Measurements from ENCODE around the gene FTH1.

FTH1 gene

DNA sequence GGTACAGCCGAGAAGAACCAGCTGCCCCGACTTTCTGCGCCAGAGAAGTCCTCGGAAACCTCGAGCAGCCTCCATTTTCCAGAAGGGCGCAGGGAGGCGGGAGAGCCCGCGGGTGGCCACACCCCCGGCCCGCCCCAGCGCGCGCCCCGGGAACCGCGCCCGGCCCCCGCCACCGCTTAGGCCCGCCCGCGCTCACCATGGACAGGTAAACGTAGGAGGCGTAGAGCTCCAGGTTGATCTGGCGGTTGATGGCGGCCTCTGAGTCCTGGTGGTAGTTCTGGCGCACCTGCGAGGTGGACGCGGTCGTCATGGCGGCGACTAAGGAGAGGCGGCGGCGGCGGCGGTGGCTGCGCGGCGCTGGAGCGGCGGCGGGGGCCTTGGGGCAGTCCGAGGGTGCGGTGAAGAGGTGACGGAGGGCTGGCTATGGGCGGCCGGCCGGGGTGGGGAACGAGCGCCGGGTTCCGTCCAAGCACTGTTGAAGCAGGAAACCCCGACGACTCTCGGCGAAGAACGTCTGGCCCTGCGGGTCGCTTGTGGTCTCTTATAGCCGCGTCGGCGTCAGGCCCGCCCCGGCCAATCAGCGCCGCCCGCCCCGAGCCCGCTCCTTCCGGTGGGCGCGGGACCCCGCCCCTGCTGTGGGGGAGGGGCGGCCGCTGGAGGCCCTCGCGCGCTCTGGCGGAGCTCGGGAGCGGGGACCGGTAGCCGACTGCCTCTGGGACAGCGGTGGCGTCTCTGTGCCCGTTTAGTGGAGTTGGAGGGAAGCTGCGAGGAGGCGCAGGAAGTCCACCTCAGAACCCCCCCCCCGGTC lies at the start of gene FTH1:
FTH1 (minus strand) TSS at position 519 of the 808 bp plus-strand sequence; CDS start at position 310, 209 bp downstream.
- H3K4me3 ChIP-seq (ENCODE audit: insufficient read length, low read depth), result peak within 1 kb of the TSS; percentile 92
- peak; percentile 82 for DNase-seq (ENCODE audit: low read depth, low spot score)
- no peak for TF ChIP-seq SUZ12 (IDR thresholded peaks at IDR 0.05; ENCODE audit: extremely low read depth, insufficient read depth, insufficient read length)
- no peak for TF ChIP-seq ZNF274 (IDR thresholded peaks at IDR 0.05; ENCODE audit: low read depth, low read length)
- no peak for TF ChIP-seq YY1 (IDR thresholded peaks at IDR 0.05; ENCODE audit: insufficient read depth, insufficient read length)
- no peaks in the 10 kb centered on the region for H3K27me3 ChIP-seq (ENCODE audit: insufficient read depth, insufficient read length)
- H3K36me3 ChIP-seq (ENCODE audit: insufficient read depth, insufficient read length, low read length), result peaks cover 42% of the 10 kb centered on the region
- peak within 1 kb of the TSS; percentile 97 for H3K9ac ChIP-seq (ENCODE audit: insufficient read length, low read depth)
- peaks cover 12% of the 10 kb centered on the region for H3K4me1 ChIP-seq (ENCODE audit: insufficient read depth, insufficient read length)
- no peaks in the 10 kb centered on the region for H3K9me3 ChIP-seq (ENCODE audit: insufficient read depth, low read length)

DNA sequence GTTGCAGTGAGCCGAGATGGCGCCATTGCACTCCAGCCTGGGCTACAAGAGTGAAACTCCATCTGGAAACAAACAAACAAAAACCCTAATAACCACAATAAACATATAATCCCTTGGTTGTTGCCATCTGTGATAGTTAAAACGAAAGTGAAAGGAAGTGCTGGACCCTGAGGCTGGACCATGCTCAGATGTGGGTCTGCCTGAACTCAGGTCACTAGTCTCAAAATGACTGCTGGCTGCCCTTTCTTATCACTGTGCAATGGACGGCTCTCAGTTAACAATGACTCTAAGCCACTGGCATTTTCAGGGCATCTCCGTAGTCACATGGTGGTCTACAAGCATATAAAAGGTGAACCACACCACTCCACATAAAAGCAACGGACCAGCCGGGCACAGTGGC lies 48.2 kb upstream of the FTH1 start:
- H3K9me3 ChIP-seq (ENCODE audit: insufficient read depth, low read length), result peaks cover 7% of the 10 kb centered on the region
- H3K36me3 ChIP-seq (ENCODE audit: insufficient read depth, insufficient read length, low read length), result no peaks in the 10 kb centered on the region
- H3K4me1 ChIP-seq (ENCODE audit: insufficient read depth, insufficient read length), result peaks cover 5% of the 10 kb centered on the region
- H3K9ac ChIP-seq (ENCODE audit: insufficient read length, low read depth), result no peak overlapping the region
- DNase-seq (ENCODE audit: low read depth, low spot score), result no peak
- H3K4me3 ChIP-seq (ENCODE audit: insufficient read length, low read depth), result no peak overlapping the region
- TF ChIP-seq ZNF274 (IDR thresholded peaks at IDR 0.05; ENCODE audit: low read depth, low read length) (no peak), YY1 (IDR thresholded peaks at IDR 0.05; ENCODE audit: insufficient read depth, insufficient read length) (no peak), SUZ12 (IDR thresholded peaks at IDR 0.05; ENCODE audit: extremely low read depth, insufficient read depth, insufficient read length) (no peak)
- H3K27me3 ChIP-seq (ENCODE audit: insufficient read depth, insufficient read length), result no peaks in the 10 kb centered on the region

DNA sequence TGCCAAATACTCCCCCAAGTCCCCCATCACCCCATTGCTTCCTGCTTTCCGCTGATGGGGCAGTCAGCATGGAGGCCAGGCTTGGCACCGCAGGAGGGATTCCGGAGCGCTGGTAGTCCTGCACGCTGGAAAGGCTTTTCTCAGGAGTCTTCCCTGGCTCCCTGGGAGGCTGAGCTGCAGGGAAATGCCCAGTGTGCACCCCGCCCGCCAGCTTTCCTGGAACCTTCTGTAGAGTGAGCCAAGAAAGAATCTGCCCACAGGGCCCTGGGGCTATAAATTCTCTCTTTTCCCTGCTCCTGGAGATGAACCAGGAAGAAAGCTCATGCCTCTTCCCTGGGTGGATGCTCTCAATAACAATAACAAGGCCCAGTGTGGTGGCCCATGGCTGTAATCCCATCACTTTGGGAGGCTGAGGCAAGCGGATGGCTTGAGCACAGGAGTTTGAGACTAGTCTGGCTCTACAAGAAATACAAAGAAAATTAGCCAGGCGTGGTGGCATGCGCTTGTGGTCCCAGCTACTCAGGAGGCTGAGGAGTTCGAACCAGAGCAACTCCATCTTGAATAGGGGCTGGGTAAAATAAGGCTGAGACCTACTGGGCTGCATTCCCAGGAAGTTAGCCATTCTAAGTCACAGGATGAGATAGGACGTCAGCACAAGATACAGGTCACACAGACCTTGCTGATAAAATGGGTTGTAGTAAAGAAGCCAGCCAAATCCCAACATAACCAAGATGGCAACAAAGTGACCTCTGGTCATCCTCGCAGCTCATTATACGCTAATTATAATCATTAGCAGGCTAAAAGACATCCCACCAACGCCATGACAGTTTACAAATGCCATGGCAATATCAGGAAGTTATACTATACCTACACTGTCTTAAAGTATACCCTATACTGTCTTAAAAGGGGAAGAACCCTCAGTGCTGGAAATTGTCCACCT lies 46.4 kb upstream of the FTH1 start:
- peaks cover 5% of the 10 kb centered on the region for H3K4me1 ChIP-seq (ENCODE audit: insufficient read depth, insufficient read length)
- DNase-seq (ENCODE audit: low read depth, low spot score), result peak; percentile 38
- H3K9ac ChIP-seq (ENCODE audit: insufficient read length, low read depth), result no peak overlapping the region
- H3K4me3 ChIP-seq (ENCODE audit: insufficient read length, low read depth), result no peak overlapping the region
- H3K9me3 ChIP-seq (ENCODE audit: insufficient read depth, low read length), result peaks cover 5% of the 10 kb centered on the region; the same call in 1 of the 2 replicates
- no peaks in the 10 kb centered on the region for H3K27me3 ChIP-seq (ENCODE audit: insufficient read depth, insufficient read length)
- H3K36me3 ChIP-seq (ENCODE audit: insufficient read depth, insufficient read length, low read length), result no peaks in the 10 kb centered on the region
- TF ChIP-seq SUZ12 (IDR thresholded peaks at IDR 0.05; ENCODE audit: extremely low read depth, insufficient read depth, insufficient read length) (no peak), YY1 (IDR thresholded peaks at IDR 0.05; ENCODE audit: insufficient read depth, insufficient read length) (no peak), ZNF274 (IDR thresholded peaks at IDR 0.05; ENCODE audit: low read depth, low read length) (no peak)

DNA sequence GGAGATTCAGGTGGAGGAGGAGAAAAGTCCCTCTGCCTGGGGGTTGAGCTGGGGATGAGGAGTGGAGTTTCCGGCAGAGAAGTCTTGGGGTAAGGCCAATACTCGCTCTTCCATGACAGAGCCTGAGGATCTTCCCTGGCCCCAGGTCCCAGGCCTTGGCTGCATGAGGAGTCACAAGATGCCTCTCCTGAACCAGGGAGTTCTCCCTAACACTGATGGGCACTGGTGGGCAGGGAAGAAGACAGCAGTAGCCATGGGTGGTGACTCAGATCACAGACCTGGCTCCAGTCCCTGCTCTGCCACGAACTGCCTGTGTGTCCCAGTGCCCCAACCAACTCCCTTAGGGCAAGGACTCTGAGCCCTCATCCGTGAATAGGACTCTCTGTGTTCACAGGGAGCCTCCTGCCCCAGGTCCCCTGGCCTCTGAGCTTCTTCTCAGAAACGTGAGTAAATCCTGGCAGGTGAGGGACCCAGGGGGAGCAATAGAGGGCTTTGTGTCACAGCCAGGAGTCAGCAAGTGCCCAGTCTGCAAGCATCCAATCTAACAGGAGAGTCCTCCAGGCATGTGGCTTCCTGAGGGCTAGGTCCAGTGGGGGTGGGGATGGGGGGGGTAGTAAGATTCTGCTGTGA lies 45.5 kb upstream of the FTH1 start:
- TF ChIP-seq ZNF274 (IDR thresholded peaks at IDR 0.05; ENCODE audit: low read depth, low read length), result no peak
- TF ChIP-seq YY1 (IDR thresholded peaks at IDR 0.05; ENCODE audit: insufficient read depth, insufficient read length), result no peak
- no peak for TF ChIP-seq SUZ12 (IDR thresholded peaks at IDR 0.05; ENCODE audit: extremely low read depth, insufficient read depth, insufficient read length)
- Histone ChIP-seq H3K4me3 (ENCODE audit: insufficient read length, low read depth) (no peak overlapping the region), H3K27me3 (ENCODE audit: insufficient read depth, insufficient read length) (no peaks in the 10 kb centered on the region), H3K36me3 (ENCODE audit: insufficient read depth, insufficient read length, low read length) (no peaks in the 10 kb centered on the region), H3K4me1 (ENCODE audit: insufficient read depth, insufficient read length) (peaks cover 5% of the 10 kb centered on the region), H3K9me3 (ENCODE audit: insufficient read depth, low read length) (peaks cover 5% of the 10 kb centered on the region; the same call in 1 of the 2 replicates), H3K9ac (ENCODE audit: insufficient read length, low read depth) (peak overlapping the region; percentile 1)
- no peak for DNase-seq (ENCODE audit: low read depth, low spot score)

DNA sequence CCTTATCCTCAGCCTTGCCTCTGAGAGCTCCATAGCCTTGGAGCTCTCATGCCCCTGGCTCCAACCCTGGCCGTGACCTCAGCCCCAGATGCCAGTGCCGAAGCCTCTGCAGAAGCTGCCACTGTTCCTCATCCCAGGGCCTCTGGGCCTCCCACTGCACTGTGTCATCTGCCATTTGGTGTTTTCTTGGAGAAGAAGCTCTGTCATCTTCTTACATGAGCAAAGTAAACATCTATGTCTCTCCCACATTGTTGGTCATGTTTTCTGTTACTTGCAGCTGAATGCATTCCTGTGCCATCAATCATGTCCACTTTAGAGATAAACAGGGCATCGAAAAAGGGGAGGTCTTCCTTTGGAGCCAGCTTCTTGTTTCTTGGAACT lies 45.0 kb upstream of the FTH1 start:
- H3K9ac ChIP-seq (ENCODE audit: insufficient read length, low read depth), result no peak overlapping the region
- no peak overlapping the region for H3K4me3 ChIP-seq (ENCODE audit: insufficient read length, low read depth)
- peaks cover 5% of the 10 kb centered on the region; the same call in 1 of the 2 replicates for H3K9me3 ChIP-seq (ENCODE audit: insufficient read depth, low read length)
- H3K27me3 ChIP-seq (ENCODE audit: insufficient read depth, insufficient read length), result no peaks in the 10 kb centered on the region
- no peaks in the 10 kb centered on the region for H3K36me3 ChIP-seq (ENCODE audit: insufficient read depth, insufficient read length, low read length)
- peaks cover 5% of the 10 kb centered on the region for H3K4me1 ChIP-seq (ENCODE audit: insufficient read depth, insufficient read length)
- TF ChIP-seq YY1 (IDR thresholded peaks at IDR 0.05; ENCODE audit: insufficient read depth, insufficient read length) (no peak), SUZ12 (IDR thresholded peaks at IDR 0.05; ENCODE audit: extremely low read depth, insufficient read depth, insufficient read length) (no peak), ZNF274 (IDR thresholded peaks at IDR 0.05; ENCODE audit: low read depth, low read length) (no peak)
- DNase-seq (ENCODE audit: low read depth, low spot score), result no peak

DNA sequence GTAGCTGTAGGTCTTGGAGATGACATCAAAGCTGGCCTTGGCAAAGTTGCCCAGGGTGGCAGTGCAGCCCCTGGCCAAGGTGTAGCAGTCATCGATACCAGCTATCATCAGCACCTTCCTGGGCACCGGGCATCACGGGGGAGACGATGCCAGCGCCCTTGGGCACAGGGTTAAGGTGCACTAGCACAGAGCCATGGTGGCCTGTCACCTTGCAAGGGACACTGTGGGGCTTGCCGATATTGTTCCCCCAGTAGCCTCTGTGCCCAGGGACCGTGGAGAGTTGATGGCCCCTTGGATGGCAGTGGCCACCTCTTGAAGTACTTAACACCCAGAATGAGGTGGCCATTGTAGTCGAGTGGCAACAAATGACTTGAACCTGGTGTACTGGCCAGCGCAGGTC lies 44.4 kb upstream of the FTH1 start:
- Histone ChIP-seq H3K36me3 (ENCODE audit: insufficient read depth, insufficient read length, low read length) (no peaks in the 10 kb centered on the region), H3K4me3 (ENCODE audit: insufficient read length, low read depth) (no peak overlapping the region), H3K27me3 (ENCODE audit: insufficient read depth, insufficient read length) (no peaks in the 10 kb centered on the region), H3K4me1 (ENCODE audit: insufficient read depth, insufficient read length) (peaks cover 5% of the 10 kb centered on the region), H3K9ac (ENCODE audit: insufficient read length, low read depth) (no peak overlapping the region), H3K9me3 (ENCODE audit: insufficient read depth, low read length) (peaks cover 5% of the 10 kb centered on the region; the same call in 1 of the 2 replicates)
- TF ChIP-seq YY1 (IDR thresholded peaks at IDR 0.05; ENCODE audit: insufficient read depth, insufficient read length) (no peak), ZNF274 (IDR thresholded peaks at IDR 0.05; ENCODE audit: low read depth, low read length) (no peak), SUZ12 (IDR thresholded peaks at IDR 0.05; ENCODE audit: extremely low read depth, insufficient read depth, insufficient read length) (no peak)
- DNase-seq (ENCODE audit: low read depth, low spot score), result no peak
